HepG2 (cell line): ENCODE measurements around the gene LHFPL2.

Experiments used
- FOXC1 ChIP-seq: sonication (generic); formaldehyde crosslinking; IDR thresholded peaks from 2 replicates; pipeline ENCODE4 v1.8.0; 2022; ENCODE audit warnings: mild to moderate bottlenecking, missing genetic modification reagents, borderline replicate concordance
- GFI1 ChIP-seq: sonication (generic); formaldehyde crosslinking; IDR thresholded peaks from 2 replicates; pipeline ENCODE4 v1.5.0; 2020; ENCODE audit warnings: missing genetic modification reagents, mild to moderate bottlenecking, borderline replicate concordance
- MTA3 ChIP-seq: sonication (generic); formaldehyde crosslinking; IDR thresholded peaks from 2 replicates; pipeline ENCODE4 v1.4.0; 2020; ENCODE audit warnings: missing genetic modification reagents
- NCOA2 ChIP-seq: sonication (generic); formaldehyde crosslinking; IDR thresholded peaks from 2 replicates; pipeline ENCODE4 v1.8.0; 2022; ENCODE audit warnings: inconsistent platforms
- NFE2 ChIP-seq: sonication (generic); formaldehyde crosslinking; IDR thresholded peaks from 2 replicates; pipeline ENCODE4 v1.4.0; 2020; ENCODE audit warnings: missing genetic modification reagents
- SYNCRIP ChIP-seq: fragments of 200-400 bp; formaldehyde crosslinking; IDR thresholded peaks from 2 replicates; pipeline ENCODE4 v1.6.1; 2018; ENCODE audit warnings: mild to moderate bottlenecking, low read depth, low read length; ENCODE audit not compliant: insufficient read depth
- ZNF20 ChIP-seq: sonication (generic); formaldehyde crosslinking; IDR thresholded peaks from 2 replicates; pipeline ENCODE4 v1.4.0; 2020; ENCODE audit warnings: mild to moderate bottlenecking, moderate library complexity, missing genetic modification reagents
- ZNF34 ChIP-seq: sonication (generic); formaldehyde crosslinking; IDR thresholded peaks from 2 replicates; pipeline ENCODE4 v1.4.0; 2020; ENCODE audit warnings: mild to moderate bottlenecking, missing genetic modification reagents, borderline replicate concordance
- TF ChIP-seq, protein P1 (sequence below): sonication (generic); formaldehyde crosslinking; IDR thresholded peaks from 2 replicates; pipeline ENCODE4 v1.4.0; 2020; ENCODE audit warnings: missing genetic modification reagents
- TF ChIP-seq, protein P2 (sequence below): sonication (generic); formaldehyde crosslinking; IDR thresholded peaks from 2 replicates; pipeline ENCODE4 v1.4.0; 2020; ENCODE audit warnings: missing genetic modification reagents
- TF ChIP-seq, protein P3 (sequence below), 2 experiments: IDR thresholded peaks; 2 replicates each; pipeline ENCODE4 v1.6.1; 2011 to 2012; ENCODE audit warnings: low read length in 2 of 2, borderline replicate concordance in 1 of 2, low read depth in 1 of 2, mild to moderate bottlenecking in 1 of 2, moderate library complexity in 1 of 2
- TF ChIP-seq, protein P4 (sequence below): sonication (generic); formaldehyde crosslinking; IDR thresholded peaks from 2 replicates; pipeline ENCODE4 v1.5.0; 2020; ENCODE audit warnings: mild to moderate bottlenecking, missing genetic modification reagents, moderate library complexity
- TF ChIP-seq, protein P5 (sequence below): sonication (generic); formaldehyde crosslinking; IDR thresholded peaks from 2 replicates; pipeline ENCODE4 v1.4.0; 2020; ENCODE audit warnings: missing genetic modification reagents

DNA sequence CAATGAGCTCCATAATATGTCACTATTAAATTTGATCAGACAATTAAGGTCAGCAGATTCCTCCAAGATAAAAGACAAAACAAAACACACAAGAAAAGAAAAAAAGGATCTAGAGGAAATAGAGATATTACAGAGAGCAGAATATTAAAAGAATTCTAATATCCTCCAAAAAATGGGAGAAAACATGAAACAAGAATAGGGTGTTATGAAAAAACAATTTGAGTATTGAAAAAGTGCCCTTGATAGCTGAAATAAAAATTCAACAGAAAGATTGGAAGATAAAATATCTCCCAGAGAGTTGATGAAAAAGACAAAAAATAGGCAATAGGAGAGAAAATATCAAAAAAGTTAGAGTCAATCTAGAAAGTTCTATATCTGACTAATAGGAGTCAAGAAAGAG is 44.8 kb upstream of the LHFPL2 start:
- TF ChIP-seq, protein P1, sequence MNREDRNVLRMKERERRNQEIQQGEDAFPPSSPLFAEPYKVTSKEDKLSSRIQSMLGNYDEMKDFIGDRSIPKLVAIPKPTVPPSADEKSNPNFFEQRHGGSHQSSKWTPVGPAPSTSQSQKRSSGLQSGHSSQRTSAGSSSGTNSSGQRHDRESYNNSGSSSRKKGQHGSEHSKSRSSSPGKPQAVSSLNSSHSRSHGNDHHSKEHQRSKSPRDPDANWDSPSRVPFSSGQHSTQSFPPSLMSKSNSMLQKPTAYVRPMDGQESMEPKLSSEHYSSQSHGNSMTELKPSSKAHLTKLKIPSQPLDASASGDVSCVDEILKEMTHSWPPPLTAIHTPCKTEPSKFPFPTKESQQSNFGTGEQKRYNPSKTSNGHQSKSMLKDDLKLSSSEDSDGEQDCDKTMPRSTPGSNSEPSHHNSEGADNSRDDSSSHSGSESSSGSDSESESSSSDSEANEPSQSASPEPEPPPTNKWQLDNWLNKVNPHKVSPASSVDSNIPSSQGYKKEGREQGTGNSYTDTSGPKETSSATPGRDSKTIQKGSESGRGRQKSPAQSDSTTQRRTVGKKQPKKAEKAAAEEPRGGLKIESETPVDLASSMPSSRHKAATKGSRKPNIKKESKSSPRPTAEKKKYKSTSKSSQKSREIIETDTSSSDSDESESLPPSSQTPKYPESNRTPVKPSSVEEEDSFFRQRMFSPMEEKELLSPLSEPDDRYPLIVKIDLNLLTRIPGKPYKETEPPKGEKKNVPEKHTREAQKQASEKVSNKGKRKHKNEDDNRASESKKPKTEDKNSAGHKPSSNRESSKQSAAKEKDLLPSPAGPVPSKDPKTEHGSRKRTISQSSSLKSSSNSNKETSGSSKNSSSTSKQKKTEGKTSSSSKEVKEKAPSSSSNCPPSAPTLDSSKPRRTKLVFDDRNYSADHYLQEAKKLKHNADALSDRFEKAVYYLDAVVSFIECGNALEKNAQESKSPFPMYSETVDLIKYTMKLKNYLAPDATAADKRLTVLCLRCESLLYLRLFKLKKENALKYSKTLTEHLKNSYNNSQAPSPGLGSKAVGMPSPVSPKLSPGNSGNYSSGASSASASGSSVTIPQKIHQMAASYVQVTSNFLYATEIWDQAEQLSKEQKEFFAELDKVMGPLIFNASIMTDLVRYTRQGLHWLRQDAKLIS (CRISPR knock-in tag) = no peak
- TF ChIP-seq FOXC1 (no peak), MTA3 (no peak), NFE2 (CRISPR knock-in tag) (no peak), ZNF34 (CRISPR knock-in tag) (no peak), NCOA2 (CRISPR knock-in tag) (no peak), GFI1 (CRISPR knock-in tag) (no peak), ZNF20 (CRISPR knock-in tag) (no peak), SYNCRIP (no peak)
- TF ChIP-seq, protein P2, sequence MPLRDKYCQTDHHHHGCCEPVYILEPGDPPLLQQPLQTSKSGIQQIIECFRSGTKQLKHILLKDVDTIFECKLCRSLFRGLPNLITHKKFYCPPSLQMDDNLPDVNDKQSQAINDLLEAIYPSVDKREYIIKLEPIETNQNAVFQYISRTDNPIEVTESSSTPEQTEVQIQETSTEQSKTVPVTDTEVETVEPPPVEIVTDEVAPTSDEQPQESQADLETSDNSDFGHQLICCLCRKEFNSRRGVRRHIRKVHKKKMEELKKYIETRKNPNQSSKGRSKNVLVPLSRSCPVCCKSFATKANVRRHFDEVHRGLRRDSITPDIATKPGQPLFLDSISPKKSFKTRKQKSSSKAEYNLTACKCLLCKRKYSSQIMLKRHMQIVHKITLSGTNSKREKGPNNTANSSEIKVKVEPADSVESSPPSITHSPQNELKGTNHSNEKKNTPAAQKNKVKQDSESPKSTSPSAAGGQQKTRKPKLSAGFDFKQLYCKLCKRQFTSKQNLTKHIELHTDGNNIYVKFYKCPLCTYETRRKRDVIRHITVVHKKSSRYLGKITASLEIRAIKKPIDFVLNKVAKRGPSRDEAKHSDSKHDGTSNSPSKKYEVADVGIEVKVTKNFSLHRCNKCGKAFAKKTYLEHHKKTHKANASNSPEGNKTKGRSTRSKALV (CRISPR knock-in tag) = no peak
- TF ChIP-seq, protein P3, sequence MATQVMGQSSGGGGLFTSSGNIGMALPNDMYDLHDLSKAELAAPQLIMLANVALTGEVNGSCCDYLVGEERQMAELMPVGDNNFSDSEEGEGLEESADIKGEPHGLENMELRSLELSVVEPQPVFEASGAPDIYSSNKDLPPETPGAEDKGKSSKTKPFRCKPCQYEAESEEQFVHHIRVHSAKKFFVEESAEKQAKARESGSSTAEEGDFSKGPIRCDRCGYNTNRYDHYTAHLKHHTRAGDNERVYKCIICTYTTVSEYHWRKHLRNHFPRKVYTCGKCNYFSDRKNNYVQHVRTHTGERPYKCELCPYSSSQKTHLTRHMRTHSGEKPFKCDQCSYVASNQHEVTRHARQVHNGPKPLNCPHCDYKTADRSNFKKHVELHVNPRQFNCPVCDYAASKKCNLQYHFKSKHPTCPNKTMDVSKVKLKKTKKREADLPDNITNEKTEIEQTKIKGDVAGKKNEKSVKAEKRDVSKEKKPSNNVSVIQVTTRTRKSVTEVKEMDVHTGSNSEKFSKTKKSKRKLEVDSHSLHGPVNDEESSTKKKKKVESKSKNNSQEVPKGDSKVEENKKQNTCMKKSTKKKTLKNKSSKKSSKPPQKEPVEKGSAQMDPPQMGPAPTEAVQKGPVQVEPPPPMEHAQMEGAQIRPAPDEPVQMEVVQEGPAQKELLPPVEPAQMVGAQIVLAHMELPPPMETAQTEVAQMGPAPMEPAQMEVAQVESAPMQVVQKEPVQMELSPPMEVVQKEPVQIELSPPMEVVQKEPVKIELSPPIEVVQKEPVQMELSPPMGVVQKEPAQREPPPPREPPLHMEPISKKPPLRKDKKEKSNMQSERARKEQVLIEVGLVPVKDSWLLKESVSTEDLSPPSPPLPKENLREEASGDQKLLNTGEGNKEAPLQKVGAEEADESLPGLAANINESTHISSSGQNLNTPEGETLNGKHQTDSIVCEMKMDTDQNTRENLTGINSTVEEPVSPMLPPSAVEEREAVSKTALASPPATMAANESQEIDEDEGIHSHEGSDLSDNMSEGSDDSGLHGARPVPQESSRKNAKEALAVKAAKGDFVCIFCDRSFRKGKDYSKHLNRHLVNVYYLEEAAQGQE (IDR thresholded peaks at IDR 0.05; ENCODE audit: borderline replicate concordance in 1 of 2, low read depth in 1 of 2, low read length in 2 of 2) = no peak
- TF ChIP-seq, protein P4, sequence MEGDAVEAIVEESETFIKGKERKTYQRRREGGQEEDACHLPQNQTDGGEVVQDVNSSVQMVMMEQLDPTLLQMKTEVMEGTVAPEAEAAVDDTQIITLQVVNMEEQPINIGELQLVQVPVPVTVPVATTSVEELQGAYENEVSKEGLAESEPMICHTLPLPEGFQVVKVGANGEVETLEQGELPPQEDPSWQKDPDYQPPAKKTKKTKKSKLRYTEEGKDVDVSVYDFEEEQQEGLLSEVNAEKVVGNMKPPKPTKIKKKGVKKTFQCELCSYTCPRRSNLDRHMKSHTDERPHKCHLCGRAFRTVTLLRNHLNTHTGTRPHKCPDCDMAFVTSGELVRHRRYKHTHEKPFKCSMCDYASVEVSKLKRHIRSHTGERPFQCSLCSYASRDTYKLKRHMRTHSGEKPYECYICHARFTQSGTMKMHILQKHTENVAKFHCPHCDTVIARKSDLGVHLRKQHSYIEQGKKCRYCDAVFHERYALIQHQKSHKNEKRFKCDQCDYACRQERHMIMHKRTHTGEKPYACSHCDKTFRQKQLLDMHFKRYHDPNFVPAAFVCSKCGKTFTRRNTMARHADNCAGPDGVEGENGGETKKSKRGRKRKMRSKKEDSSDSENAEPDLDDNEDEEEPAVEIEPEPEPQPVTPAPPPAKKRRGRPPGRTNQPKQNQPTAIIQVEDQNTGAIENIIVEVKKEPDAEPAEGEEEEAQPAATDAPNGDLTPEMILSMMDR (CRISPR knock-in tag) = no peak
- TF ChIP-seq, protein P5, sequence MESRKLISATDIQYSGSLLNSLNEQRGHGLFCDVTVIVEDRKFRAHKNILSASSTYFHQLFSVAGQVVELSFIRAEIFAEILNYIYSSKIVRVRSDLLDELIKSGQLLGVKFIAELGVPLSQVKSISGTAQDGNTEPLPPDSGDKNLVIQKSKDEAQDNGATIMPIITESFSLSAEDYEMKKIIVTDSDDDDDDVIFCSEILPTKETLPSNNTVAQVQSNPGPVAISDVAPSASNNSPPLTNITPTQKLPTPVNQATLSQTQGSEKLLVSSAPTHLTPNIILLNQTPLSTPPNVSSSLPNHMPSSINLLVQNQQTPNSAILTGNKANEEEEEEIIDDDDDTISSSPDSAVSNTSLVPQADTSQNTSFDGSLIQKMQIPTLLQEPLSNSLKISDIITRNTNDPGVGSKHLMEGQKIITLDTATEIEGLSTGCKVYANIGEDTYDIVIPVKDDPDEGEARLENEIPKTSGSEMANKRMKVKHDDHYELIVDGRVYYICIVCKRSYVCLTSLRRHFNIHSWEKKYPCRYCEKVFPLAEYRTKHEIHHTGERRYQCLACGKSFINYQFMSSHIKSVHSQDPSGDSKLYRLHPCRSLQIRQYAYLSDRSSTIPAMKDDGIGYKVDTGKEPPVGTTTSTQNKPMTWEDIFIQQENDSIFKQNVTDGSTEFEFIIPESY (CRISPR knock-in tag) = no peak
